Measurements from ENCODE around the gene ZFPL1. TPM values are rescaled to one million over a fixed set of nuclear protein-coding genes. Genes with fewer than 3 reads are reported as not detected.

Gene ZFPL1
- total and polyA plus RNA-seq, 4 donors: 12.3 to 19.2 (median 16.3) TPM

GRCh38 chr11:65132238-65132987 lies 48.4 kb downstream of the ZFPL1 start (continued):
- TF ChIP-seq REST (IDR thresholded peaks at IDR 0.05): no peak
- TF ChIP-seq HNF4A (conservative IDR thresholded peaks at IDR 0.05): no peak
- no peak for TF ChIP-seq HNF4G (IDR thresholded peaks at IDR 0.05)
- TF ChIP-seq RXRA (IDR thresholded peaks at IDR 0.05): no peak
- TF ChIP-seq GABPA (IDR thresholded peaks at IDR 0.05 in 1 of 2, conservative IDR thresholded peaks at IDR 0.05 in 1 of 2): no peak

GRCh38 chr11:65132988-65133700 lies 49.1 kb downstream of the ZFPL1 start:
- TF ChIP-seq RAD21 (IDR thresholded peaks at IDR 0.05) (peak in 1 of 2 donors; percentile 45), YY1 (IDR thresholded peaks at IDR 0.05) (peak; percentile 65), FOXA1 (IDR thresholded peaks at IDR 0.05) (no peak), RXRA (IDR thresholded peaks at IDR 0.05) (peak in 1 of 2 donors; percentile 19), REST (IDR thresholded peaks at IDR 0.05) (no peak), SP1 (IDR thresholded peaks at IDR 0.05) (no peak), HNF4A (conservative IDR thresholded peaks at IDR 0.05) (no peak), JUND (IDR thresholded peaks at IDR 0.05) (no peak), EGR1 (IDR thresholded peaks at IDR 0.05; ENCODE audit: low read depth in 2 of 2) (no peak), HNF4G (IDR thresholded peaks at IDR 0.05) (no peak), MAX (IDR thresholded peaks at IDR 0.05) (no peak), TAF1 (conservative IDR thresholded peaks at IDR 0.05) (no peak), NR2F2 (IDR thresholded peaks at IDR 0.05) (no peak), FOXA2 (IDR thresholded peaks at IDR 0.05) (no peak), GABPA (IDR thresholded peaks at IDR 0.05 in 1 of 2, conservative IDR thresholded peaks at IDR 0.05 in 1 of 2) (no peak)
- TF ChIP-seq, protein P1, sequence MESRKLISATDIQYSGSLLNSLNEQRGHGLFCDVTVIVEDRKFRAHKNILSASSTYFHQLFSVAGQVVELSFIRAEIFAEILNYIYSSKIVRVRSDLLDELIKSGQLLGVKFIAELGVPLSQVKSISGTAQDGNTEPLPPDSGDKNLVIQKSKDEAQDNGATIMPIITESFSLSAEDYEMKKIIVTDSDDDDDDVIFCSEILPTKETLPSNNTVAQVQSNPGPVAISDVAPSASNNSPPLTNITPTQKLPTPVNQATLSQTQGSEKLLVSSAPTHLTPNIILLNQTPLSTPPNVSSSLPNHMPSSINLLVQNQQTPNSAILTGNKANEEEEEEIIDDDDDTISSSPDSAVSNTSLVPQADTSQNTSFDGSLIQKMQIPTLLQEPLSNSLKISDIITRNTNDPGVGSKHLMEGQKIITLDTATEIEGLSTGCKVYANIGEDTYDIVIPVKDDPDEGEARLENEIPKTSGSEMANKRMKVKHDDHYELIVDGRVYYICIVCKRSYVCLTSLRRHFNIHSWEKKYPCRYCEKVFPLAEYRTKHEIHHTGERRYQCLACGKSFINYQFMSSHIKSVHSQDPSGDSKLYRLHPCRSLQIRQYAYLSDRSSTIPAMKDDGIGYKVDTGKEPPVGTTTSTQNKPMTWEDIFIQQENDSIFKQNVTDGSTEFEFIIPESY (IDR thresholded peaks at IDR 0.05): no peak
- TF ChIP-seq, protein P2, sequence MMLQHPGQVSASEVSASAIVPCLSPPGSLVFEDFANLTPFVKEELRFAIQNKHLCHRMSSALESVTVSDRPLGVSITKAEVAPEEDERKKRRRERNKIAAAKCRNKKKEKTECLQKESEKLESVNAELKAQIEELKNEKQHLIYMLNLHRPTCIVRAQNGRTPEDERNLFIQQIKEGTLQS (IDR thresholded peaks at IDR 0.05): no peak
- TF ChIP-seq, protein P3, sequence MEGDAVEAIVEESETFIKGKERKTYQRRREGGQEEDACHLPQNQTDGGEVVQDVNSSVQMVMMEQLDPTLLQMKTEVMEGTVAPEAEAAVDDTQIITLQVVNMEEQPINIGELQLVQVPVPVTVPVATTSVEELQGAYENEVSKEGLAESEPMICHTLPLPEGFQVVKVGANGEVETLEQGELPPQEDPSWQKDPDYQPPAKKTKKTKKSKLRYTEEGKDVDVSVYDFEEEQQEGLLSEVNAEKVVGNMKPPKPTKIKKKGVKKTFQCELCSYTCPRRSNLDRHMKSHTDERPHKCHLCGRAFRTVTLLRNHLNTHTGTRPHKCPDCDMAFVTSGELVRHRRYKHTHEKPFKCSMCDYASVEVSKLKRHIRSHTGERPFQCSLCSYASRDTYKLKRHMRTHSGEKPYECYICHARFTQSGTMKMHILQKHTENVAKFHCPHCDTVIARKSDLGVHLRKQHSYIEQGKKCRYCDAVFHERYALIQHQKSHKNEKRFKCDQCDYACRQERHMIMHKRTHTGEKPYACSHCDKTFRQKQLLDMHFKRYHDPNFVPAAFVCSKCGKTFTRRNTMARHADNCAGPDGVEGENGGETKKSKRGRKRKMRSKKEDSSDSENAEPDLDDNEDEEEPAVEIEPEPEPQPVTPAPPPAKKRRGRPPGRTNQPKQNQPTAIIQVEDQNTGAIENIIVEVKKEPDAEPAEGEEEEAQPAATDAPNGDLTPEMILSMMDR (IDR thresholded peaks at IDR 0.05; ENCODE audit: low read depth, low read length, missing input control): no peak
- Histone ChIP-seq H3K36me3 (ENCODE audit: control insufficient read depth in 4 of 4, insufficient read depth in 3 of 4, low read depth in 1 of 4, low read length in 3 of 4) (peaks cover 34 to 48% (median 39%) of the 10 kb centered on the region in 4 donors), H3K9ac (ENCODE audit: low read depth in 1 of 2, low read length in 2 of 2) (peak overlapping the region; percentile 96 to 100), H3K9me3 (ENCODE audit: control insufficient read depth in 4 of 4, low read length in 3 of 4) (no peaks in the 10 kb centered on the region), H3K27ac (ENCODE audit: low read depth in 1 of 2, low read length in 2 of 2) (peak overlapping the region; percentile 99 to 100), H3K4me1 (ENCODE audit: control insufficient read depth in 4 of 4, insufficient read depth in 4 of 4, low read length in 3 of 4) (peaks cover 0 to 46% (median 30%) of the 10 kb centered on the region in 4 donors), H3K27me3 (ENCODE audit: control insufficient read depth in 4 of 4, insufficient read depth in 4 of 4, low read length in 3 of 4) (no peaks in the 10 kb centered on the region), H3K4me3 (ENCODE audit: low read depth in 1 of 3, low read length in 3 of 3) (peak overlapping the region; percentile 80 to 95 (median 90))
- WGBS: 36% methylated on average over 18 of the region's 18 CpGs
- peak; percentile 79 for DNase-seq (ENCODE audit: low spot score)
